HCT116 (cell line): ENCODE data around the gene HSPB7. TPM values are rescaled to one million over a fixed set of nuclear protein-coding genes. Genes with fewer than 3 reads are reported as not detected.

Source experiments
- ATAC-seq: fragments of 200-7000 bp; cut with Tn5 transposase; 2 replicates; pipeline ENCODE4 v1.9.1; 2020; ENCODE audit warnings: mild to moderate bottlenecking, moderate library complexity
- BruUV-seq: library from RNA; stranded (reverse); fragments of 400-500 nt; replicated peaks from 2 replicates; lab custom pipeline; 2021; lab: Mats Ljungman, UMichigan
- CTCF ChIA-PET: fragments of 300-600 bp; sonication (Branson Sonifier 250); formaldehyde crosslinking; loops from one replicate; lab custom pipeline; 2021; ENCODE audit warnings: antibody characterized with exemption; lab: Charles Lee
- POLR2A ChIA-PET: fragments of 300-600, 350-600 bp; sonication (Branson Sonifier 250); formaldehyde crosslinking; loops from one replicate; lab custom pipeline; 2021; ENCODE audit warnings: antibody characterized with exemption; lab: Charles Lee
- RAD21 ChIA-PET, 2 experiments: fragments of 300-600 bp; sonication (Branson Sonifier 250); formaldehyde crosslinking; loops; one replicate each; lab custom pipeline; 2023; ENCODE audit warnings: low total read pairs in 2 of 2; ENCODE audit not compliant: uncharacterized antibody in 2 of 2, unreplicated experiment in 2 of 2, low non-redundant PET in 1 of 2; lab: Charles Lee
- DNase-seq: peaks from one replicate; pipeline ENCODE4 v3.0.0-alpha.2; 2010; ENCODE audit warnings: low read depth, low spot score
- H2AFZ ChIP-seq: fragments of 200-600 bp; shearing (Covaris generic), sonication (generic); 2 replicates; pipeline ENCODE4 v1.6.1; 2017; ENCODE audit warnings: low read depth, mixed run types, mixed read lengths, antibody characterized with exemption, low read length; ENCODE audit not compliant: poor library complexity, severe bottlenecking
- H3K27ac ChIP-seq: 2 replicates; pipeline ENCODE4 v1.5.1; 2012; ENCODE audit warnings: low read depth, low read length
- H3K27me3 ChIP-seq: fragments of 200-600 bp; sonication (generic); 2 replicates; pipeline ENCODE4 v1.6.1; 2016; ENCODE audit warnings: mixed run types, low read length, mixed read lengths; ENCODE audit not compliant: insufficient read depth
- H3K36me3 ChIP-seq, 2 experiments: fragments of 200-500 bp in 1 of 2; fragments of 200-600 bp in 1 of 2; sonication (Bioruptor generic) in 1 of 2; sonication (generic) in 1 of 2; 2 replicates each; pipeline versions ENCODE4 v1.5.1 to v1.6.1; 2014 to 2016; ENCODE audit warnings: low read length in 2 of 2, inconsistent platforms in 1 of 2, mixed read lengths in 1 of 2, mixed run types in 1 of 2; ENCODE audit not compliant: insufficient read depth in 2 of 2, control insufficient read depth in 1 of 2
- H3K4me1 ChIP-seq, 2 experiments: fragments of 200-600 bp in 1 of 2; sonication (generic) in 1 of 2; 2 replicates each; pipeline versions ENCODE4 v1.5.1 to v1.6.1; 2012 to 2017; ENCODE audit warnings: low read length in 2 of 2, inconsistent platforms in 1 of 2, mild to moderate bottlenecking in 1 of 2, mixed read lengths in 1 of 2, mixed run types in 1 of 2, moderate library complexity in 1 of 2; ENCODE audit not compliant: insufficient read depth in 2 of 2, control insufficient read depth in 1 of 2
- H3K4me2 ChIP-seq: fragments of 200-600 bp; sonication (generic); 2 replicates; pipeline ENCODE4 v1.6.1; 2017; ENCODE audit warnings: mixed run types, low read length, mixed read lengths
- H3K4me3 ChIP-seq, 2 experiments: fragments of 200-600 bp in 1 of 2; sonication (generic) in 1 of 2; replicated peaks in 1 of 2; 2 replicates each; pipeline ENCODE4 v1.5.1; 2011 to 2016; ENCODE audit warnings: low read length in 2 of 2, control low read depth in 1 of 2, low read depth in 1 of 2, mild to moderate bottlenecking in 1 of 2, mixed read lengths in 1 of 2, mixed run types in 1 of 2
- H3K79me2 ChIP-seq: fragments of 200-600 bp; sonication (generic); 2 replicates; pipeline ENCODE4 v1.6.1; 2017; ENCODE audit warnings: mild to moderate bottlenecking, mixed run types, low read length, moderate library complexity, mixed read lengths; ENCODE audit not compliant: insufficient read depth
- H3K9ac ChIP-seq: fragments of 200-600 bp; sonication (generic); 2 replicates; pipeline ENCODE4 v1.6.1; 2016; ENCODE audit warnings: low read length, mixed read lengths
- H3K9me2 ChIP-seq: fragments of 200-600 bp; sonication (generic), shearing (Covaris generic); 2 replicates; pipeline ENCODE4 v1.6.1; 2017; ENCODE audit warnings: mixed run types, mild to moderate bottlenecking, moderate library complexity; ENCODE audit not compliant: insufficient read depth
- H3K9me3 ChIP-seq, 2 experiments: fragments of 200-500 bp in 1 of 2; fragments of 200-600 bp in 1 of 2; sonication (Bioruptor generic) in 1 of 2; sonication (generic) in 1 of 2; 2 replicates each; pipeline ENCODE4 v1.6.1; 2014 to 2017; ENCODE audit warnings: low read length in 2 of 2, mixed read lengths in 2 of 2, inconsistent platforms in 1 of 2, low read depth in 1 of 2, mild to moderate bottlenecking in 1 of 2, mixed run types in 1 of 2, moderate library complexity in 1 of 2; ENCODE audit not compliant: control insufficient read depth in 1 of 2, insufficient read depth in 1 of 2
- H4K20me1 ChIP-seq: fragments of 200-600 bp; sonication (generic), shearing (Covaris generic); 2 replicates; pipeline ENCODE4 v1.6.1; 2017; ENCODE audit warnings: mixed run types, mild to moderate bottlenecking, moderate library complexity; ENCODE audit not compliant: insufficient read depth
- EGR1 ChIP-seq: IDR thresholded peaks from 2 replicates; pipeline ENCODE4 v1.6.1; 2012; ENCODE audit warnings: low read depth
- ELF1 ChIP-seq: IDR thresholded peaks from 2 replicates; pipeline ENCODE4 v1.6.1; 2012; ENCODE audit warnings: low read depth, borderline replicate concordance
- POLR2A ChIP-seq: IDR thresholded peaks from 2 replicates; pipeline ENCODE4 v1.7.0; 2011; ENCODE audit warnings: borderline replicate concordance; ENCODE audit not compliant: insufficient read depth, insufficient read length; ENCODE audit errors: extremely low read depth
- REST ChIP-seq: IDR thresholded peaks from 2 replicates; pipeline ENCODE4 v1.6.1; 2012; ENCODE audit warnings: low read depth
- YY1 ChIP-seq: IDR thresholded peaks from 2 replicates; pipeline ENCODE4 v1.6.1; 2011; ENCODE audit warnings: low read length, low read depth, moderate library complexity, mild to moderate bottlenecking; ENCODE audit not compliant: insufficient replicate concordance; ENCODE audit errors: extremely low read depth
- intact Hi-C: fragments of 100-400 bp; cut with micrococcal nuclease; formaldehyde crosslinking; loops from 2 replicates; pipeline ENCODE4 v1.10.0; 2022
- total RNA-seq: library from RNA; stranded (reverse); gene quantifications from one replicate; pipeline ENCODE4 v1.2.1, GENCODE V29; 2021; ENCODE audit not compliant: unreplicated experiment

The HSPB7 gene
- total RNA-seq, 1 experiment from 2014 or later, result 0.27 TPM

GRCh38 chr1:16014509-16015482 is 3.0 kb downstream of the HSPB7 start:
- Histone ChIP-seq H2AFZ (no peak overlapping the region), H3K9me3 (no peaks in the 10 kb centered on the region), H3K4me1 (peaks cover 10 to 28% of the 10 kb centered on the region in 2 experiments), H3K79me2 (no peaks in the 10 kb centered on the region), H4K20me1 (no peaks in the 10 kb centered on the region), H3K27ac (no peak overlapping the region), H3K27me3 (no peaks in the 10 kb centered on the region), H3K4me2 (no peak overlapping the region), H3K36me3 (no peaks in the 10 kb centered on the region), H3K9ac (no peak overlapping the region), H3K4me3 (no peak overlapping the region), H3K9me2 (no peaks in the 10 kb centered on the region)
- BruUV-seq, result no TSS peak
- POLR2A ChIA-PET, result no interaction called here
- no peak for TF ChIP-seq REST
- no peak for TF ChIP-seq YY1
- TF ChIP-seq ELF1, result no peak
- TF ChIP-seq POLR2A, result no peak
- no peak for TF ChIP-seq EGR1
- intact Hi-C loops, result no loop called here
- RAD21 ChIA-PET, result no interaction called here
- DNase-seq (no peak), ATAC-seq (no peak)
- CTCF ChIA-PET, result no interaction called here
